Measurements from ENCODE around the gene CLN5. TPM values are rescaled to one million over a fixed set of nuclear protein-coding genes. Genes with fewer than 3 reads are reported as not detected.

The CLN5 gene
- total RNA-seq, 1 experiment from 2014 or later, result 21.4 TPM

GRCh38 chr13:77014906-77015685, 23.2 kb downstream of the CLN5 start:
- intact Hi-C loops (cut with micrococcal nuclease; ENCODE audit: unreplicated experiment) (no loop called here), in situ Hi-C loops (cut with HindIII; ENCODE audit: low pct_unique_long_range_greater_than_20kb, low sequenced_read_pairs) (no loop called here)
- no peaks in the 10 kb centered on the region for H3K9me3 ChIP-seq (ENCODE audit: control insufficient read depth, insufficient read depth, low read depth, low read length)
- ChIA-PET POLR2A (no interaction called here), CTCF (no interaction called here)
- no TSS peak for BruUV-seq (replicated peaks)
- no peak overlapping the region for H3K4me3 ChIP-seq (ENCODE audit: low read depth in 2 of 2, low read length in 2 of 2)
- DNase-seq (ENCODE audit: low read depth, low spot score) (no peak), ATAC-seq (no peak)
- no peak overlapping the region for H3K27ac ChIP-seq (ENCODE audit: low read length)
- no peaks in the 10 kb centered on the region for H3K4me1 ChIP-seq (ENCODE audit: control insufficient read depth, insufficient read depth, low read length)
- H3K36me3 ChIP-seq (ENCODE audit: control insufficient read depth, insufficient read depth, low read length), result peaks cover 31% of the 10 kb centered on the region
- no peaks in the 10 kb centered on the region for H3K27me3 ChIP-seq (ENCODE audit: control insufficient read depth, insufficient read depth, low read length)
- TF ChIP-seq POLR2AphosphoS5 (IDR thresholded peaks at IDR 0.05; ENCODE audit: low read depth, low read length) (no peak), TCF7L2 (IDR thresholded peaks at IDR 0.05; ENCODE audit: low read depth, low read length) (no peak), SIN3A (IDR thresholded peaks at IDR 0.05; ENCODE audit: borderline replicate concordance, insufficient read depth, low read depth, low read length) (no peak)
- TF ChIP-seq, protein P1, sequence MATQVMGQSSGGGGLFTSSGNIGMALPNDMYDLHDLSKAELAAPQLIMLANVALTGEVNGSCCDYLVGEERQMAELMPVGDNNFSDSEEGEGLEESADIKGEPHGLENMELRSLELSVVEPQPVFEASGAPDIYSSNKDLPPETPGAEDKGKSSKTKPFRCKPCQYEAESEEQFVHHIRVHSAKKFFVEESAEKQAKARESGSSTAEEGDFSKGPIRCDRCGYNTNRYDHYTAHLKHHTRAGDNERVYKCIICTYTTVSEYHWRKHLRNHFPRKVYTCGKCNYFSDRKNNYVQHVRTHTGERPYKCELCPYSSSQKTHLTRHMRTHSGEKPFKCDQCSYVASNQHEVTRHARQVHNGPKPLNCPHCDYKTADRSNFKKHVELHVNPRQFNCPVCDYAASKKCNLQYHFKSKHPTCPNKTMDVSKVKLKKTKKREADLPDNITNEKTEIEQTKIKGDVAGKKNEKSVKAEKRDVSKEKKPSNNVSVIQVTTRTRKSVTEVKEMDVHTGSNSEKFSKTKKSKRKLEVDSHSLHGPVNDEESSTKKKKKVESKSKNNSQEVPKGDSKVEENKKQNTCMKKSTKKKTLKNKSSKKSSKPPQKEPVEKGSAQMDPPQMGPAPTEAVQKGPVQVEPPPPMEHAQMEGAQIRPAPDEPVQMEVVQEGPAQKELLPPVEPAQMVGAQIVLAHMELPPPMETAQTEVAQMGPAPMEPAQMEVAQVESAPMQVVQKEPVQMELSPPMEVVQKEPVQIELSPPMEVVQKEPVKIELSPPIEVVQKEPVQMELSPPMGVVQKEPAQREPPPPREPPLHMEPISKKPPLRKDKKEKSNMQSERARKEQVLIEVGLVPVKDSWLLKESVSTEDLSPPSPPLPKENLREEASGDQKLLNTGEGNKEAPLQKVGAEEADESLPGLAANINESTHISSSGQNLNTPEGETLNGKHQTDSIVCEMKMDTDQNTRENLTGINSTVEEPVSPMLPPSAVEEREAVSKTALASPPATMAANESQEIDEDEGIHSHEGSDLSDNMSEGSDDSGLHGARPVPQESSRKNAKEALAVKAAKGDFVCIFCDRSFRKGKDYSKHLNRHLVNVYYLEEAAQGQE (IDR thresholded peaks at IDR 0.05; ENCODE audit: insufficient read depth in 1 of 2, low read depth in 2 of 2, low read length in 1 of 2), result no peak

DNA sequence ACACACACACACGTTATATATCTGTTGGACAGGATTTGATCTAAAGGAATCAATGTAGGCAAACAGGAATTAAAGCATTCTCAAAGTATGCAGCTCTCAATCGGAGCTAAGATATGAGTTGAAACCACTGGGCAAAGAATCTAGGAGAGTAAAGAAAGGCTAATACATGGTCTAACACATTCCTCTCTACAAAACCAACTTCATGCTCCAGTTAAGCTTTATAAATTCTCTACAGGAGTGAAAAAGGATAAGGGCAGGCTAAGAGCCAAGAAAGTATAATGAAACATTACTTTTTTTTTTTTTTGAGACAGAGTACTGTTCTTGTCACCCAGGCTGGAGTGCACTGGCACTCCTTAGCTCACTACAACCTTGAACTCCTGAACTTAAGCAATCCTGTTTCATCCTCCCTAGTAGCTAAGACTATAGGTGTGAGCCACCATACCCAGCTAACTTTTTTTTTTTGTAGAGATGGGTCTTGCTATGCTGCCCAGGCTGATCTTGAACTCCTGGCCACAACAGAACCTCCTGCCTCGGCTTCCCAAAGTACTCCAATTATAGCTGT, 24.5 kb downstream of the CLN5 start:
- H3K4me1 ChIP-seq (ENCODE audit: control insufficient read depth, insufficient read depth, low read length), result no peaks in the 10 kb centered on the region
- peaks cover 32% of the 10 kb centered on the region for H3K36me3 ChIP-seq (ENCODE audit: control insufficient read depth, insufficient read depth, low read length)
- no peak for DNase-seq (ENCODE audit: low read depth, low spot score)
- ATAC-seq, result no peak
- intact Hi-C loops (cut with micrococcal nuclease; ENCODE audit: unreplicated experiment), result no loop called here
- H3K27me3 ChIP-seq (ENCODE audit: control insufficient read depth, insufficient read depth, low read length), result no peaks in the 10 kb centered on the region
- in situ Hi-C loops (cut with HindIII; ENCODE audit: low pct_unique_long_range_greater_than_20kb, low sequenced_read_pairs), result no loop called here
- H3K27ac ChIP-seq (ENCODE audit: low read length), result no peak overlapping the region
- TF ChIP-seq SIN3A (IDR thresholded peaks at IDR 0.05; ENCODE audit: borderline replicate concordance, insufficient read depth, low read depth, low read length) (no peak), TCF7L2 (IDR thresholded peaks at IDR 0.05; ENCODE audit: low read depth, low read length) (no peak), POLR2AphosphoS5 (IDR thresholded peaks at IDR 0.05; ENCODE audit: low read depth, low read length) (no peak)
- TF ChIP-seq, protein P1 (IDR thresholded peaks at IDR 0.05; ENCODE audit: insufficient read depth in 1 of 2, low read depth in 2 of 2, low read length in 1 of 2), result no peak
- ChIA-PET CTCF (interaction anchor here (0.6 kb wide), 1 partner anchor 1512 kb away, joined by 3 read pairs; no protein-coding TSS in a partner anchor), POLR2A (interaction anchor here (0.7 kb wide), 1 partner anchor 25 kb away, joined by 6 read pairs; no protein-coding TSS in a partner anchor)
- H3K9me3 ChIP-seq (ENCODE audit: control insufficient read depth, insufficient read depth, low read depth, low read length), result no peaks in the 10 kb centered on the region
- no peak overlapping the region for H3K4me3 ChIP-seq (ENCODE audit: low read depth in 2 of 2, low read length in 2 of 2)
- BruUV-seq (replicated peaks), result no TSS peak
